Panc1 (cell line): Measurements from ENCODE around the gene PSENEN. TPM values are rescaled to one million over a fixed set of nuclear protein-coding genes. Genes with fewer than 3 reads are reported as not detected.

Source experiments
- ATAC-seq: fragments of 200-7000 bp; cut with Tn5 transposase; 2 replicates; pipeline ENCODE4 v1.9.1; 2020; ENCODE audit warnings: mild to moderate bottlenecking, moderate library complexity
- BruUV-seq: library from RNA; stranded (reverse); fragments of 400-500 nt; replicated peaks from 2 replicates; lab custom pipeline; 2021; lab: Mats Ljungman, UMichigan
- CTCF ChIA-PET: fragments of 300-600 bp; sonication (Branson Sonifier 250); formaldehyde crosslinking; loops from one replicate; lab custom pipeline; 2022; ENCODE audit warnings: antibody characterized with exemption; lab: Charles Lee
- POLR2A ChIA-PET: fragments of 300-600 bp; sonication (Branson Sonifier 250); formaldehyde crosslinking; loops from one replicate; lab custom pipeline; 2022; ENCODE audit warnings: antibody characterized with exemption; lab: Charles Lee
- DNase-seq: peaks from one replicate; pipeline ENCODE4 v3.0.0-alpha.2; 2010; ENCODE audit warnings: low read depth, low spot score
- H3K27ac ChIP-seq: 2 replicates; pipeline ENCODE4 v1.5.1; 2011; ENCODE audit warnings: mild to moderate bottlenecking, low read length, inconsistent platforms
- H3K27me3 ChIP-seq: fragments of 200-500 bp; sonication (Bioruptor generic); 2 replicates; pipeline ENCODE4 v1.6.0; 2014; ENCODE audit warnings: low read length, inconsistent platforms; ENCODE audit not compliant: control insufficient read depth, insufficient read depth
- H3K36me3 ChIP-seq: fragments of 200-500 bp; sonication (Bioruptor generic); 2 replicates; pipeline ENCODE4 v1.5.1; 2014; ENCODE audit warnings: inconsistent platforms, mild to moderate bottlenecking, low read length, moderate library complexity; ENCODE audit not compliant: control insufficient read depth, insufficient read depth
- H3K4me1 ChIP-seq: 2 replicates; pipeline ENCODE4 v1.5.1; 2011; ENCODE audit warnings: inconsistent platforms, mild to moderate bottlenecking, low read length, moderate library complexity; ENCODE audit not compliant: control insufficient read depth, insufficient read depth
- H3K4me3 ChIP-seq, 2 experiments: 2 replicates each; pipeline ENCODE4 v1.5.1; 2011 to 2012; ENCODE audit warnings: low read depth in 2 of 2, low read length in 2 of 2, mild to moderate bottlenecking in 2 of 2, inconsistent platforms in 1 of 2, moderate library complexity in 1 of 2
- H3K9me3 ChIP-seq: fragments of 200-500 bp; sonication (Bioruptor generic); 2 replicates; pipeline ENCODE4 v1.5.1; 2014; ENCODE audit warnings: low read depth, mild to moderate bottlenecking, inconsistent platforms, low read length, moderate library complexity; ENCODE audit not compliant: control insufficient read depth, insufficient read depth
- POLR2AphosphoS5 ChIP-seq: IDR thresholded peaks from 2 replicates; pipeline ENCODE4 v1.6.1; 2012; ENCODE audit warnings: mild to moderate bottlenecking, low read depth, low read length, moderate library complexity
- SIN3A ChIP-seq: IDR thresholded peaks from 2 replicates; pipeline ENCODE4 v1.6.1; 2012; ENCODE audit warnings: low read depth, mild to moderate bottlenecking, low read length, moderate library complexity, borderline replicate concordance; ENCODE audit not compliant: insufficient read depth
- TCF7L2 ChIP-seq: IDR thresholded peaks from 2 replicates; pipeline ENCODE4 v1.6.1; 2011; ENCODE audit warnings: mild to moderate bottlenecking, low read depth, low read length, inconsistent platforms
- in situ Hi-C: cut with HindIII; loops from 2 replicates; pipeline ENCODE4 v1.10.0; 2016; ENCODE audit warnings: low sequenced_read_pairs, low pct_unique_long_range_greater_than_20kb
- intact Hi-C: fragments of 100-400 bp; cut with micrococcal nuclease; formaldehyde crosslinking; loops from one replicate; pipeline ENCODE4 v1.10.0; 2022; ENCODE audit not compliant: unreplicated experiment
- total RNA-seq: library from RNA; stranded (reverse); gene quantifications from one replicate; pipeline ENCODE4 v1.2.1, GENCODE V29; 2021; ENCODE audit not compliant: unreplicated experiment
- TF ChIP-seq, protein P1 (sequence below): fragments of 450-650 bp; IDR thresholded peaks from 2 replicates; pipeline ENCODE4 v1.5.1; 2017; ENCODE audit warnings: mild to moderate bottlenecking
- TF ChIP-seq, protein P2 (sequence below), 2 experiments: IDR thresholded peaks; 2 replicates each; pipeline ENCODE4 v1.6.1; 2011 to 2012; ENCODE audit warnings: low read depth in 2 of 2, control low read depth in 1 of 2, low read length in 1 of 2, mild to moderate bottlenecking in 1 of 2, moderate library complexity in 1 of 2; ENCODE audit not compliant: insufficient read depth in 1 of 2

Gene PSENEN
- total RNA-seq, 1 experiment from 2014 or later, result 169 TPM

DNA sequence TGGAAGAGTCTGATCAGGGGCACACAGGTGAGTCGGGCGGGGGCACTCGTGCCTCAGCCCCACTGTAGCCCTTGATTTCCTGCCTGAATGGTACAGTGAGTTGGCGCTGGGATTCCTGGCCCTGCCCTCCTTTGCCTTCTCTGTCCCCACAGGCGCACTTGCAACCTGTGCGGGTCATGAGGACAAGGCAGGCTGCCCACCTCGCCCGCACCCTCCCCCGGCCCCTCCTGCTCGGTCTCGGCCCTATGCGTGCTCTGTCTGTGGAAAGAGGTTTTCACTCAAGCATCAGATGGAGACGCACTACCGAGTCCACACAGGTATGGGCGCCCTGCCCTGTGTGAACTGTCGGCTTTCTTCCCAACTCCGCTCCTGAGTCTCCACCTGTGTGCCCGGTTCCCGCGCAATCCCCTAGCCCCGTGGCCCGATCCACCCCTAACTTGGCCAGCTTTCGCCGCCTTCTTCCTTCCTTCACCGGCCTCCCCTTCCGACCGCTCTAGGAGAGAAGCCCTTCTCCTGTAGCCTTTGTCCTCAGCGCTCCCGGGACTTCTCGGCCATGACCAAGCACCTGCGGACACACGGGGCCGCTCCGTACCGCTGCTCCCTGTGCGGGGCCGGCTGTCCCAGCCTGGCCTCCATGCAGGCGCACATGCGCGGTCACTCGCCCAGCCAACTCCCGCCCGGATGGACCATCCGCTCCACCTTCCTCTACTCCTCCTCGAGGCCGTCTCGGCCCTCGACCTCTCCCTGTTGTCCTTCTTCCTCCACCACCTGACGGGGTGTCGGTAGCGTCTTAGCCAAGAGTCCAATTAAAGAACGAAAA is 29.3 kb upstream of the PSENEN start:
- peak overlapping the region; percentile 89 for H3K27ac ChIP-seq
- H3K36me3 ChIP-seq, result no peaks in the 10 kb centered on the region; the same call in 1 of the 2 replicates
- ATAC-seq, result peak; percentile 50
- POLR2A ChIA-PET, result no interaction called here
- TSS peak; percentile 65 for BruUV-seq
- H3K4me1 ChIP-seq, result peaks cover 16% of the 10 kb centered on the region
- peak overlapping the region; percentile 73 to 87 for H3K4me3 ChIP-seq
- no peak for DNase-seq
- in situ Hi-C loops, result no loop called here
- no peaks in the 10 kb centered on the region for H3K9me3 ChIP-seq
- no peak for TF ChIP-seq SIN3A
- TF ChIP-seq, protein P1, sequence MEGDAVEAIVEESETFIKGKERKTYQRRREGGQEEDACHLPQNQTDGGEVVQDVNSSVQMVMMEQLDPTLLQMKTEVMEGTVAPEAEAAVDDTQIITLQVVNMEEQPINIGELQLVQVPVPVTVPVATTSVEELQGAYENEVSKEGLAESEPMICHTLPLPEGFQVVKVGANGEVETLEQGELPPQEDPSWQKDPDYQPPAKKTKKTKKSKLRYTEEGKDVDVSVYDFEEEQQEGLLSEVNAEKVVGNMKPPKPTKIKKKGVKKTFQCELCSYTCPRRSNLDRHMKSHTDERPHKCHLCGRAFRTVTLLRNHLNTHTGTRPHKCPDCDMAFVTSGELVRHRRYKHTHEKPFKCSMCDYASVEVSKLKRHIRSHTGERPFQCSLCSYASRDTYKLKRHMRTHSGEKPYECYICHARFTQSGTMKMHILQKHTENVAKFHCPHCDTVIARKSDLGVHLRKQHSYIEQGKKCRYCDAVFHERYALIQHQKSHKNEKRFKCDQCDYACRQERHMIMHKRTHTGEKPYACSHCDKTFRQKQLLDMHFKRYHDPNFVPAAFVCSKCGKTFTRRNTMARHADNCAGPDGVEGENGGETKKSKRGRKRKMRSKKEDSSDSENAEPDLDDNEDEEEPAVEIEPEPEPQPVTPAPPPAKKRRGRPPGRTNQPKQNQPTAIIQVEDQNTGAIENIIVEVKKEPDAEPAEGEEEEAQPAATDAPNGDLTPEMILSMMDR, result no peak
- TF ChIP-seq, protein P2, sequence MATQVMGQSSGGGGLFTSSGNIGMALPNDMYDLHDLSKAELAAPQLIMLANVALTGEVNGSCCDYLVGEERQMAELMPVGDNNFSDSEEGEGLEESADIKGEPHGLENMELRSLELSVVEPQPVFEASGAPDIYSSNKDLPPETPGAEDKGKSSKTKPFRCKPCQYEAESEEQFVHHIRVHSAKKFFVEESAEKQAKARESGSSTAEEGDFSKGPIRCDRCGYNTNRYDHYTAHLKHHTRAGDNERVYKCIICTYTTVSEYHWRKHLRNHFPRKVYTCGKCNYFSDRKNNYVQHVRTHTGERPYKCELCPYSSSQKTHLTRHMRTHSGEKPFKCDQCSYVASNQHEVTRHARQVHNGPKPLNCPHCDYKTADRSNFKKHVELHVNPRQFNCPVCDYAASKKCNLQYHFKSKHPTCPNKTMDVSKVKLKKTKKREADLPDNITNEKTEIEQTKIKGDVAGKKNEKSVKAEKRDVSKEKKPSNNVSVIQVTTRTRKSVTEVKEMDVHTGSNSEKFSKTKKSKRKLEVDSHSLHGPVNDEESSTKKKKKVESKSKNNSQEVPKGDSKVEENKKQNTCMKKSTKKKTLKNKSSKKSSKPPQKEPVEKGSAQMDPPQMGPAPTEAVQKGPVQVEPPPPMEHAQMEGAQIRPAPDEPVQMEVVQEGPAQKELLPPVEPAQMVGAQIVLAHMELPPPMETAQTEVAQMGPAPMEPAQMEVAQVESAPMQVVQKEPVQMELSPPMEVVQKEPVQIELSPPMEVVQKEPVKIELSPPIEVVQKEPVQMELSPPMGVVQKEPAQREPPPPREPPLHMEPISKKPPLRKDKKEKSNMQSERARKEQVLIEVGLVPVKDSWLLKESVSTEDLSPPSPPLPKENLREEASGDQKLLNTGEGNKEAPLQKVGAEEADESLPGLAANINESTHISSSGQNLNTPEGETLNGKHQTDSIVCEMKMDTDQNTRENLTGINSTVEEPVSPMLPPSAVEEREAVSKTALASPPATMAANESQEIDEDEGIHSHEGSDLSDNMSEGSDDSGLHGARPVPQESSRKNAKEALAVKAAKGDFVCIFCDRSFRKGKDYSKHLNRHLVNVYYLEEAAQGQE (IDR thresholded peaks at IDR 0.05; ENCODE audit: insufficient read depth in 1 of 2, low read depth in 2 of 2, low read length in 1 of 2), result 0 out of 4 replicates have a peak, but pooled peaks of 1 of the 2 experiments have one; percentile 15
- H3K27me3 ChIP-seq, result no peaks in the 10 kb centered on the region
- CTCF ChIA-PET, result interaction anchor here (0.6 kb wide), 1 partner anchor 22 kb away, joined by 3 read pairs; no protein-coding TSS in a partner anchor
- intact Hi-C loops, result loop anchor here (2.0 to 10.0 kb wide), 2 partner anchors 21 to 161 kb away; no protein-coding TSS in a partner anchor

DNA sequence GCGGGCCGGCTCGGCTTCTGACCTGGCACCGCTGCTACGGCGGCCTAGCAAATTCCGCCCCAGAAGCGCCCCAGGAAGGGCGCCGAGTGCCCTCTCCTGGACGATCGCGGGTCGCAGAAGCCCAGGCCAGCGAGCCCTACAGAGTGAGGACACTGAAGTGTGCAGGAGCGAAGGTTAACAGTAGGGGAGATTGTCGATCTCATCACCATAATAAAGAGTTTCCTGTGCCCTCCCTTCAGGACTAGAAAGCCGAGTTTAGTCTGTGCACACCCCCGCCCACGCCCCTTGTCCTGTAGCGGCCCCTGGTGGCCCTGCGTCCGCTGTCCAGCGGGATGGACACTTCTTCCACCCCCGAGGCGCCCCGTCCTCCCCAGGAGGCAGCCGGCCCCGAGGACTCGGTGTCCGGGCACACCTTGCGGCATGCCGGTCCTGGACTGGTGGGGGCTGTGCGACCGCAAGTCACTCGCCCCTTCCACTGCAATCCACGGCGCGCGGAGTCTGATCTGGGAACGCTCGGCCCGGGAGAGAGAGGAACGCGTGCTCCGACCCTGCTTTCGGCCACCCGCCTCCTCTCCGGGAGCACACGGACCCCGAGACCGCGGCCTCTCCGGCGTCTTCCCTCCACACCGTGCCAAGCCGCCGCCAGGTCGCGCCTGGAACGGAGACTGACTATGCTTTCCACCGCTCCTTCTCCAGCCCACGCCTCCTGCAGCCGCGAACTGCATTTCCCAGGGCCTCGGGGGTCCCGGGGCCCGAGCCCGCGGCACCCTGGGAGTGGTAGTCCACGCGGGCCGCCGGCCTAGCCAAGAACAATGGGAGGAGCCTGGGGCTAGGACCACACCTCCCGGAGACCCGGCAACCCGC is 28.4 kb upstream of the PSENEN start:
- in situ Hi-C loops, result no loop called here
- no TSS peak for BruUV-seq
- POLR2A ChIA-PET, result no interaction called here
- peaks cover 16% of the 10 kb centered on the region for H3K4me1 ChIP-seq
- DNase-seq, result peak; percentile 77
- H3K9me3 ChIP-seq, result no peaks in the 10 kb centered on the region
- H3K4me3 ChIP-seq, result peak overlapping the region; percentile 73 to 87
- CTCF ChIA-PET, result no interaction called here
- intact Hi-C loops, result loop anchor here (2.0 to 10.0 kb wide), 2 partner anchors 22 to 162 kb away; no protein-coding TSS in a partner anchor
- TF ChIP-seq POLR2AphosphoS5 (0 out of 2 replicates have a peak, but pooled peaks have one; percentile 23), SIN3A (peak; percentile 89; the same call in 1 of the 2 replicates), TCF7L2 (no peak)
- TF ChIP-seq, protein P2 (IDR thresholded peaks at IDR 0.05; ENCODE audit: insufficient read depth in 1 of 2, low read depth in 2 of 2, low read length in 1 of 2), result no peak
- TF ChIP-seq, protein P1, result peak; percentile 100
- ATAC-seq, result peak; percentile 92
- no peaks in the 10 kb centered on the region for H3K27me3 ChIP-seq
- H3K27ac ChIP-seq, result peak overlapping the region; percentile 89
- peaks cover 4% of the 10 kb centered on the region; the same call in 1 of the 2 replicates for H3K36me3 ChIP-seq
